ENCODE data around the gene ARMC5.
"Not testable (repeated sequence)": the region's sequence is repeated elsewhere in the genome, so short reads cannot be mapped to it uniquely, and the experiment has no call there.

DNA sequence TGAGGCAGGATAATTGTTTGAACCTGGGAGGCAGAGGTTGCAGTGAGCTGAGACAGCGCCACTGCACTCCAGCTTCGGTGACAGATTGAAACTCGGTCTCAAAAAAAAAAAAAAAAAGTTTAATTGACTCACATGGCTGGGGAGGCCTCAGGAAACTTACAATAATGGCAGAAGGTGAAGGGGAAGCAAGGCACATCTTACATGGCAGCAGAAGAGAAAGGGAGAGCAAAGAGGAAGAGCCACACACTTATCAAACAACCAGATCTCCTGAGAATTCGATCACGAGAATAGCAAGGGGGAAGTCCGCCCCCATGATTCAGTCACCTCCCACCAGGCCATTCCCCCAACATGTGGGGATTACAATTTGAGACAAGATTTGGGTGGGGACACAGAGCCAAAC, 13.4 kb upstream of the ARMC5 start:
- TF ChIP-seq POLR2A (IDR thresholded peaks at IDR 0.05; ENCODE audit: low read length); GATA1 (IDR thresholded peaks at IDR 0.05; ENCODE audit: low read depth, low read length): not testable (repeated sequence)
